Fibroblast of lung (primary cell): ENCODE data around the gene HCFC1.

ENCODE experiments used
- CTCF ChIP-seq, 2 donors: IDR thresholded peaks in 1 of 2; conservative IDR thresholded peaks in 1 of 2; 1 replicate in 1 of 2; 2 replicates in 1 of 2; pipeline ENCODE4 v1.5.1; 2011 to 2012; ENCODE audit warnings: low read length in 2 of 2, control low read depth in 1 of 2, inconsistent platforms in 1 of 2, low read depth in 1 of 2, mild to moderate bottlenecking in 1 of 2
- EZH2 ChIP-seq: IDR thresholded peaks from 2 replicates; pipeline ENCODE4 v1.5.1; 2012; ENCODE audit warnings: low read length, control low read depth, mild to moderate bottlenecking; ENCODE audit errors: missing control alignments

GRCh38 chrX:153968754-153969124 is 2.9 kb downstream of the HCFC1 start:
- no peak for TF ChIP-seq CTCF (conservative IDR thresholded peaks at IDR 0.05 in 1 of 2, IDR thresholded peaks at IDR 0.05 in 1 of 2; ENCODE audit: low read depth in 1 of 2, low read length in 2 of 2)
- TF ChIP-seq EZH2, result no peak
